T-helper 2 cell (primary cell): Measurements from ENCODE around the gene CDH6.

Experiments used
- DNase-seq, 5 experiments: peaks; one replicate each; pipeline versions ENCODE4 v3.0.0 to v3.0.0-alpha.2; 2012 to 2022
- total RNA-seq, 2 donors: gene quantifications; one replicate each; lab custom pipeline; 2026; lab: John Stamatoyannopoulos, UW

Gene CDH6
- 0 reads per million in 2 donors for total RNA-seq

GRCh38 chr5:31193591-31194467 lies at the start of gene CDH6:
Gene CDH6 (plus strand): TSS chr5:31193686. CDS start chr5:31267474, 73,788 bp downstream.
- DNase-seq, result no peak

- DNase-seq, result no peak
These were observed 49.1 kb upstream of the CDH6 start for GRCh38 chr5:31144364-31144763.

DNA sequence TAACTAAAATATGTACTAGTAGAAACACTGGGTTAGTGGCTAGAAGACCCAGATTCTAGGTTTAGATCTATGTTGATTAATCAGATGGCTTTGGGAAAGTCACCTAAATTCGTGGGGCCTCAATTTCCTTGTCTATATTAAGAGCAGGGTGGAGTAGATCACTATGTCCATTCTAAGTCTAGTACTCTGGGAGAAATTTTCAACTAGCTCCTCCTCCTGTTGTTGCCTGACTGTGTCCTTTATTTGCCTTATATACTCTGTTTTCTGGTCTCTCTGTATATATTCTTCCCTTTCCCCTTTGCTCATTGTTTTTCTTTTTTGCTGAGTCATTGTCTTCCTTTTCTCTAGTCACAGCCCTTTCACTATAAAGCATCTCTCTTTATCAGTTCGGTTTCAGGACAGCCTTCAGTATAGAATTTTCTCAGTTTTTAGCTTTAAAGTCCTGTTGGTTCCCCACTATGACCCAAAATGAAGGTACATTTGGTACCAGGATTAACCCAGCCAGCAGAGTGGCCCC lies 44.5 kb upstream of the CDH6 start:
- DNase-seq, result no peak

DNA sequence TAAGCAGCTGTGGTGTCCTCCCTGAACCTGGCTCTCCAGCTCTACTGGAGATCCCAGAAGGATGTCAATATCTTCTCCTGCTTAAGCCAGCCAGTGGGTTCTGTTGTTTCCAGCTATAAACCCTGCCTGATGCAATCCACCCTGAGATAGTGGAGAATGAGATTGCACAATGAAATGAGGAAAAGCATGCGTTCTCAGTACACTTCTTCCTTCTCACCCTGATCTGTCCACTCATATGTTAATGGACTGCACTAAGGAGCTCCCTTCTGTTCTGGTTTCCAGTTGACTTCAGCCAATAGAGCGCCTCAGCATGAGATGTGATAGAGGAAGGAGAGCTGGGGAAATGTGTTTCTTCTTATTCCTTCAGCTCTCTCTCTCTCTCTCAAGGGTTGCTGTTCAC lies 40.0 kb upstream of the CDH6 start:
- DNase-seq, result no peak

- no peak for DNase-seq
These were observed 36.8 kb upstream of the CDH6 start for GRCh38 chr5:31156631-31157160.

DNA sequence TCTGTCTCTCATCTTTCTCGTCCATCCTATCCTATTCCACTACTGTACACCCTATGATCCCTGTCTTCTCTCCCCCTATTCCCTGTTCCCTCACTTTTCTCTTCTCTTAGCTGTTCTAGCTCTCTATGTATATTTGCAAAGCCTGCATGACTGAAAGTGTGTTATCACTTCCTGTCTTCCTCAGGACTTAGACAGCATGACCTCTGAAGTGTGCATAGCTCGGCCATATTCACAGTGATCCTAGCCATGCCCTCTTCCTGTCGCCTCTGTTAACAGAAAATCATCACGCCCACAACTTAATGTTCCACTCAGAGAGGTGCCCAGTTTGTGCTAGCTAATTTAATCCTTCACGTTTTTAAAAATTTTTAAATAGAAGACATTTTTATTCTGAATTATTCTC lies 35.8 kb upstream of the CDH6 start:
- DNase-seq, result no peak

DNA sequence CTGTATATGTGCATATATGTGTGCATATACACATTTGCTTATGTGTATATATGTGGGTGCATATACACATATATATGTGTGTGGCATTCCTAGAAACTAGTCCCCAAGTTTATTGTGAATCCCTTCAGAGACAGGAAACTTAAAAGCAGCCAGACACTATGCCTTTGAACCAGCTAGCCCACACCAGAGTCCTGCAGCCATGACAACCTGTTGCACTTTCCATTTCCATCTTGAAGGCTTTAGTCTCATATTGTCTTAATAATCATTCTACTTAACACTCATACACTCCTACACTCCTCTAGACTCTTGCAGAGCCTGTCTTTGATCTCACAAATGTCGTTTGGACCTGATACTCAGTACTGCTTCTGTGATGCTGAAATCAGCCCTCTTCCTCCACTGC lies 34.8 kb upstream of the CDH6 start:
- no peak for DNase-seq

- no peak for DNase-seq
These were observed 31.7 kb upstream of the CDH6 start for GRCh38 chr5:31161781-31162181.

GRCh38 chr5:31165729-31166128 lies 27.8 kb upstream of the CDH6 start:
- DNase-seq, result no peak

- DNase-seq, result no peak
These were observed 24.1 kb upstream of the CDH6 start for GRCh38 chr5:31169379-31169778.

GRCh38 chr5:31172881-31173280 lies 20.6 kb upstream of the CDH6 start:
- no peak for DNase-seq

- no peak for DNase-seq
These were observed 19.9 kb upstream of the CDH6 start for GRCh38 chr5:31173614-31174013.

DNA sequence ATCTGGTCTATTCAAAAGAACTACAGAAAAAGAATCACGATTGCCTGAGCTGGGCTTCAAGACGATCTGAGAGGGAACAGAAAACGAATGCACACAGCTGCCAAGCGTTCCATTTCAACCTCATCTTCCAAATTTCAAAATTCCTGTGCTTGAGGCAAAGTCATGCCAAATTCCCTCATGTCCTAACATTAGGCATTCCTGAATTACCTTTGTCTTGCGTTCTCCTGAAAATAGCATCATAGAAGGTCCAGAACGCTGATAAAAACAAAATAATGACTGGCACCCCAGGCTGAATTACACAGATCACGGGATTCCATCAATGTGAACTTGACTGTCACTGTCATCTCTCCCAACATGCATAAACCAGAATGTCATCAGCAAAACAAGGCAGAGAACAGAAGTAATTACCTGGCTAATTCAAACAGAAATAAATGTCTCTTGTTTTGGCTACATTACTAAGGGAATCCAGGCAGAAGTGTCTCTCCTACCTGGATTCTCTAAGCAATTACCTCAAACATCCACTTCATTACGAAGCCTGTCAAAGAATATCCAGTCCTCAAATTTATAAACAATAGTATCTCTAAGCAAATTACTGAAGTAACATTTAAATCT lies 12.0 kb upstream of the CDH6 start:
- no peak for DNase-seq

DNA sequence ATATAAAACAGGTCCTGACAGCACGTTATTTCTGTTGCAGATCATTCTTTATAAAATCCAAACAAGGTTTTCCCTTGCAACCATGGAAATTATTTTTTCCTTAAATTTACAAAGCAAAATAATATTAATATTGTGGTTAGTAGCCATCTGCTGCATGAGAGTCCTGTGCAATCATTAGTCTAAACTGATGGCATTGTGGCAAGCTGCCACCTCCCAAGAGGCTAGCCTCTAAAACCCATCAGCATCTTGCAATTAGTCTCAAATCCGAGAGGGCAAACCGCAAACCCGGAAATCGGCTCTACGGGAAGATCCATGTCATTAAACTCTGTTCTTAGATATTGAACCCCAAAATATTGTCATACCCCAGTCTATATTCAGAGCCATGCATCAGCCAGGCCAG lies 11.3 kb upstream of the CDH6 start:
- DNase-seq, result no peak

DNA sequence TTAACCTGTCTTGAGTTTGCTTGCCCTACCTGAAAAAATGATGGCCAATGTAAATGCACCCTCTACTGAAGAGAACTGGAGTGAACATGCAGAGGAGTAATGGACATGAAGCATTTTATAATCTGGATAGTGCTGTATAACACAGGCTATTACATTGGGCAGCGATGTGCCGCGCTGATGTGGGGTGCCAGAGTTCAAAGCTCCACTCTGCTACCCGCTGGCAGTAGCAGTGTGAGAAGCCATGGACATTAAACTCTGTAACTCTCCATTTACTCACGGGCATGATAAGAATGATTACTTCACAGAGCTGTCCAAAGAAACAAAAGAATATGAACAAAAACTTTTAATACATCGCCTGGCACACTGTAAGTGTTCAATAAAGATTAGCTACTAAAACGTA lies 7.5 kb upstream of the CDH6 start:
- DNase-seq, result no peak

- peak in 1 of 5 experiments; percentile 14 for DNase-seq
These were observed 6.7 kb upstream of the CDH6 start for GRCh38 chr5:31186672-31187267.

- DNase-seq, result no peak
These were observed 5.9 kb upstream of the CDH6 start for GRCh38 chr5:31187591-31187990.

DNA sequence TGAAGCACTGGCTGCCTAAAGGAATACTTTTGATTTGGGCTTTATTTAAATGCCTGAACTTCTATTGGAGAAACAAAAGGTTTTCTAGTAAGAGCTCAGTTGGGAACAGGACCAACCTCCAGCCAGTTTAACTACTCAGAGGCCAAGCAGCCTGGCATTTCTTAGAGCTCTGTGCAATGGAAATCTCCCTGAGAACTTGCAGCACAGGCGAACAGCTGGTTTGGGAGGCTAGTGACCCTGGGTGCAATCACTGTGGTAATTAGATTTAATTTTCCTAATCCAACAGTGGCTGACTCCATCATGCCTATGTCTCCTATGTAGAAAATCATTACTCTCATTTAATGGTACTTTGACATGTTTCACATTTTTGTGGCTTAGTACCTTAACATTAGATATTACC lies 1.0 kb upstream of the CDH6 start:
- DNase-seq, result no peak

DNA sequence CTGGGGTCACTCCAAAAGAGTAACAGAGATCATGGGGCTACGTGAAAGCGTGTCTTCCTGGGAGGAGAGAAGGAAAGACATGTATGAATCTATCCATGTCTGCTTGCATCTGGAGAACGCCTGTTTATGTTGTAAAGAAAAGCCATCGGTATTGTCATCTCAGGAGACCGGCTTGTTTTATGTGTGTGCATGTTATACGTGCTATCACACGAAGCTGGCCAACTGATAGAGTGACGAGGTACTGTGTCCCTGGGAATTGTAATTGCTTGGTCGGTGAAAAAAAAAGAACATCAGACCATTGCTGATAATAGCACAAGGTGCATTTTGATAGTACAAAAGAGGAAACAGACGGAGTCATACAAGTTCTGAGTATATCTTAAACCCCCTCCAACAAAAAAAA lies 370 bp upstream of the CDH6 start:
- no peak for DNase-seq

GRCh38 chr5:31194468-31194813 lies 955 bp downstream of the CDH6 start:
- DNase-seq, result no peak

DNA sequence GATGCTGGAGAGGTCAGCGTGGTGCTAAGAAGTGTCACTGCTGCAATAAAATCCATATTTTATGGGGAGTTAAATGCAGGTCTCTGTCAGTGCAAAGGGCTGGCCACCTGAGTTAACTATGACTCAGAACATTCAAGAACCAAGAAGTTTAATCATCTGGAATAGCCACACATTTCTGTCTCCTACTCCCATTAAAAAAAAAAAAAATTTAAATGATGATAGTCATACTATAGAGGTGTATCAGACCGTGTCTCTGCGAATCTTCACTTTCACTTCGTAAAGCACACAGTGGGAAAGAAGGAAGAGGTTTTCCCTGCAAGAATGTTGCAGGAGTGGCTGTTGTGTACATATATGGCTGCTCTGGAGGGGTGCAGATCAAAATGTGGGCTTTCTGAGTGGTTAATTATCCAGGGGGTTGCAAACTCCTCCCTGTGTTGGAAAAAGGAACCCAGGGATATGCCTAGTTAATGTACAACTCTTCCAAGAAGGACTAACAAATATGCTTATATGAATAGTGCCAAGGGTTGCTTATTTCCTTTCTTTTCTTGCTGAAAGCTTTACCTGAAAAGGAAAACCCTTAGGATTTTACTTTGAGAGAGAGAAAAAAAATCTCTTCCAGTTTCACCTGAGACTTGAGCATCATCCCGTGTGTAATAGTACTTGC lies 1.5 kb downstream of the CDH6 start:
- no peak for DNase-seq

GRCh38 chr5:31196309-31196708 lies 2.8 kb downstream of the CDH6 start:
- no peak for DNase-seq

DNA sequence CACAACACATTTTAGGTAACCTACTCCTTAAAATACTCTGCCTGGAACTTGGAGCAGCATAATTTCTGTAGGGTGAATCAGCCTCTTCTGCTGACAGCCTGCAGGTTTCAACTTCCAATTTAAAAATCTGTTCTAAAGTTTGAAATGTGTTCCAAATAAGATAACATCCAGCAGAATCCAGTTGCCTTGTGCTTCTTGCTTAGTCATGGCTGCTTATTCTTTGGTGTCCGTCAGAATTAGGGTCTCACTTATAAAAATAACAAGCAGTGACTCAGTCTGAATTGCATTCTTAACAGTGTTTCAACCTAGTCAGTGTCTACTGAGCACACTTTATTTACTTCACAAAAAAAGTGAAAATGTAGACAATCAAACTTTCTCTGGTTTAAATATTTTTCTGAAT lies 3.7 kb downstream of the CDH6 start:
- no peak for DNase-seq
